Esophagus muscularis mucosa (tissue), 4 donors: ENCODE results near the gene DPY19L3.

Experiments
- EP300 ChIP-seq: sonication (generic); formaldehyde crosslinking; IDR thresholded peaks from one replicate; pipeline ENCODE4 v1.6.1; 2017; ENCODE audit warnings: antibody characterized with exemption
- POLR2A ChIP-seq: fragments of 450-650 bp; IDR thresholded peaks from one replicate; pipeline ENCODE4 v1.6.1; 2017; ENCODE audit warnings: antibody characterized with exemption, moderate library complexity, mild to moderate bottlenecking, low read depth
- POLR2AphosphoS5 ChIP-seq, 2 donors: sonication (generic); formaldehyde crosslinking; IDR thresholded peaks; one replicate each; pipeline ENCODE4 v1.6.1; 2017; ENCODE audit warnings: antibody characterized with exemption in 2 of 2
- TF ChIP-seq, protein P1 (sequence below), 3 experiments: fragments of 200-600 bp in 2 of 3; fragments of 450-650 bp in 1 of 3; sonication (generic) in 2 of 3; IDR thresholded peaks; one replicate each; pipeline ENCODE4 v1.5.1; 2017 to 2019; ENCODE audit warnings: antibody characterized with exemption in 3 of 3, mild to moderate bottlenecking in 2 of 3, moderate library complexity in 1 of 3

GRCh38 chr19:32372726-32373517, 32.6 kb upstream of the DPY19L3 start:
- TF ChIP-seq, protein P1, sequence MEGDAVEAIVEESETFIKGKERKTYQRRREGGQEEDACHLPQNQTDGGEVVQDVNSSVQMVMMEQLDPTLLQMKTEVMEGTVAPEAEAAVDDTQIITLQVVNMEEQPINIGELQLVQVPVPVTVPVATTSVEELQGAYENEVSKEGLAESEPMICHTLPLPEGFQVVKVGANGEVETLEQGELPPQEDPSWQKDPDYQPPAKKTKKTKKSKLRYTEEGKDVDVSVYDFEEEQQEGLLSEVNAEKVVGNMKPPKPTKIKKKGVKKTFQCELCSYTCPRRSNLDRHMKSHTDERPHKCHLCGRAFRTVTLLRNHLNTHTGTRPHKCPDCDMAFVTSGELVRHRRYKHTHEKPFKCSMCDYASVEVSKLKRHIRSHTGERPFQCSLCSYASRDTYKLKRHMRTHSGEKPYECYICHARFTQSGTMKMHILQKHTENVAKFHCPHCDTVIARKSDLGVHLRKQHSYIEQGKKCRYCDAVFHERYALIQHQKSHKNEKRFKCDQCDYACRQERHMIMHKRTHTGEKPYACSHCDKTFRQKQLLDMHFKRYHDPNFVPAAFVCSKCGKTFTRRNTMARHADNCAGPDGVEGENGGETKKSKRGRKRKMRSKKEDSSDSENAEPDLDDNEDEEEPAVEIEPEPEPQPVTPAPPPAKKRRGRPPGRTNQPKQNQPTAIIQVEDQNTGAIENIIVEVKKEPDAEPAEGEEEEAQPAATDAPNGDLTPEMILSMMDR (IDR thresholded peaks at IDR 0.05) = no peak
- TF ChIP-seq POLR2A (no peak), EP300 (no peak), POLR2AphosphoS5 (IDR thresholded peaks at IDR 0.05) (no peak)
